Gastroesophageal sphincter (tissue), 4 donors: Measurements from ENCODE around the gene CYP3A7. TPM values are rescaled to one million over a fixed set of nuclear protein-coding genes. Genes with fewer than 3 reads are reported as not detected.
"Not testable (repeated sequence)": the region's sequence is repeated elsewhere in the genome, so short reads cannot be mapped to it uniquely, and the experiment has no call there.

Source experiments
- ATAC-seq: fragments of 150-250 bp; one replicate; pipeline ENCODE4 v1.9.1; 2016; ENCODE audit warnings: mild to moderate bottlenecking, moderate library complexity
- H3K27ac ChIP-seq, 4 donors: fragments of 200-600 bp; sonication (generic) in 3 of 4; 1 replicate in 3 of 4; 2 replicates in 1 of 4; pipeline ENCODE4 v1.5.1; 2016 to 2019
- H3K27me3 ChIP-seq: fragments of 200-600 bp; sonication (generic); one replicate; pipeline ENCODE4 v1.5.1; 2019
- H3K36me3 ChIP-seq, 2 donors: fragments of 200-600 bp; sonication (generic); one replicate each; pipeline ENCODE4 v1.5.1; 2019; ENCODE audit warnings: control low read depth in 1 of 2
- H3K4me1 ChIP-seq, 3 donors: fragments of 200-600 bp; sonication (generic); 1 replicate in 2 of 3; 2 replicates in 1 of 3; pipeline ENCODE4 v1.5.1; 2016 to 2019; ENCODE audit warnings: control low read depth in 2 of 3
- H3K4me3 ChIP-seq, 2 donors: fragments of 200-600 bp; sonication (generic); one replicate each; pipeline ENCODE4 v1.5.1; 2019; ENCODE audit warnings: mild to moderate bottlenecking in 1 of 2, moderate library complexity in 1 of 2
- H3K9me3 ChIP-seq, 3 donors: fragments of 200-600 bp; sonication (generic); one replicate each; pipeline ENCODE4 v1.5.1; 2017 to 2019; ENCODE audit warnings: control low read depth in 2 of 3
- CTCF ChIP-seq, 4 experiments: fragments of 200-600 bp in 2 of 4; fragments of 450-650 bp in 2 of 4; sonication (generic) in 1 of 4; IDR thresholded peaks; one replicate each; pipeline ENCODE4 v1.5.1; 2017 to 2019; ENCODE audit warnings: antibody characterized with exemption in 4 of 4, mild to moderate bottlenecking in 2 of 4, moderate library complexity in 2 of 4
- EP300 ChIP-seq: sonication (generic); formaldehyde crosslinking; IDR thresholded peaks from one replicate; pipeline ENCODE4 v1.6.1; 2017; ENCODE audit warnings: antibody characterized with exemption, mild to moderate bottlenecking
- POLR2A ChIP-seq, 2 donors: fragments of 450-650 bp; IDR thresholded peaks; one replicate each; pipeline ENCODE4 v1.6.1; 2017; ENCODE audit warnings: antibody characterized with exemption in 2 of 2, mild to moderate bottlenecking in 2 of 2, moderate library complexity in 1 of 2
- POLR2AphosphoS5 ChIP-seq: sonication (generic); formaldehyde crosslinking; IDR thresholded peaks from one replicate; pipeline ENCODE4 v1.6.1; 2017; ENCODE audit warnings: antibody characterized with exemption
- WGBS, 2 donors: methylation state at CpG; one replicate each; pipeline ENCODE4 v1.1.5; 2018; ENCODE audit warnings: low coverage in 1 of 2; 5-methylcytosine and 5-hydroxymethylcytosine counted together
- small RNA-seq, 4 donors: library from RNA; depleted of rRNA; stranded (forward); fragments of <200 nt; gene quantifications; one replicate each; pipeline ENCODE3, GENCODE V24; 2016
- total RNA-seq, 4 donors: library from RNA; depleted of rRNA; stranded (reverse); fragments of >200 nt; gene quantifications; one replicate each; pipeline ENCODE4 v1.1.0, GENCODE V29; 2016

Gene CYP3A7
- total RNA-seq, 4 donors from 2014 or later, result not detected

GRCh38 chr7:99668541-99668940 lies 66.5 kb downstream of the CYP3A7 start:
- no peaks in the 10 kb centered on the region for H3K27me3 ChIP-seq
- peaks cover 0 to 19% of the 10 kb centered on the region in 2 donors for H3K36me3 ChIP-seq
- no peak overlapping the region for H3K4me3 ChIP-seq
- WGBS, 2 donors, result 83 to 95% methylated on average over 8 of the region's 8 CpGs
- no peak for ATAC-seq
- no peaks in the 10 kb centered on the region for H3K9me3 ChIP-seq
- H3K27ac ChIP-seq, result no peak overlapping the region
- H3K4me1 ChIP-seq, result no peaks in the 10 kb centered on the region
- no peak for TF ChIP-seq POLR2A (IDR thresholded peaks at IDR 0.05)
- TF ChIP-seq POLR2AphosphoS5, result no peak

GRCh38 chr7:99667179-99667578 lies 67.8 kb downstream of the CYP3A7 start:
- Histone ChIP-seq H3K27me3 (no peaks in the 10 kb centered on the region), H3K4me3 (no peak overlapping the region), H3K4me1 (no peaks in the 10 kb centered on the region), H3K36me3 (peaks cover 0 to 20% of the 10 kb centered on the region in 2 donors), H3K9me3 (no peaks in the 10 kb centered on the region), H3K27ac (no peak overlapping the region)
- no peak for TF ChIP-seq POLR2A (IDR thresholded peaks at IDR 0.05)
- TF ChIP-seq POLR2AphosphoS5, result no peak
- TF ChIP-seq CTCF (IDR thresholded peaks at IDR 0.05), result no peak
- no peak for TF ChIP-seq EP300
- 40% methylated on average over 1 of the region's 2 CpGs; no CpG with 5 or more reads in 1 of the 2 donors for WGBS, 2 donors
- no peak for ATAC-seq

GRCh38 chr7:99666013-99666395 lies 69.0 kb downstream of the CYP3A7 start:
- H3K36me3 ChIP-seq, result peaks cover 0 to 21% of the 10 kb centered on the region in 2 donors
- H3K27ac ChIP-seq, result no peak overlapping the region
- no peak overlapping the region for H3K4me3 ChIP-seq
- H3K9me3 ChIP-seq, result no peaks in the 10 kb centered on the region
- no peak for TF ChIP-seq CTCF (IDR thresholded peaks at IDR 0.05)
- no peak for TF ChIP-seq POLR2A (IDR thresholded peaks at IDR 0.05)
- TF ChIP-seq POLR2AphosphoS5, result no peak
- TF ChIP-seq EP300, result no peak
- no peak for ATAC-seq
- no peaks in the 10 kb centered on the region for H3K27me3 ChIP-seq
- no peaks in the 10 kb centered on the region for H3K4me1 ChIP-seq
- WGBS, 2 donors, result 90 to 100% methylated on average over 1 of the region's 1 CpG

GRCh38 chr7:99665312-99666012 lies 69.5 kb downstream of the CYP3A7 start:
- WGBS, 2 donors, result 96 to 98% methylated on average over 3 of the region's 3 CpGs
- Histone ChIP-seq H3K36me3 (peaks cover 0 to 26% of the 10 kb centered on the region in 2 donors), H3K4me3 (no peak overlapping the region), H3K27ac (no peak overlapping the region), H3K4me1 (no peaks in the 10 kb centered on the region), H3K27me3 (no peaks in the 10 kb centered on the region), H3K9me3 (no peaks in the 10 kb centered on the region)
- no peak for TF ChIP-seq CTCF (IDR thresholded peaks at IDR 0.05)
- TF ChIP-seq POLR2A (IDR thresholded peaks at IDR 0.05), result no peak
- no peak for TF ChIP-seq POLR2AphosphoS5
- no peak for TF ChIP-seq EP300
- no peak for ATAC-seq

GRCh38 chr7:99657879-99658278 lies 77.1 kb downstream of the CYP3A7 start:
- not testable (repeated sequence) for H3K4me3 ChIP-seq, H3K27ac ChIP-seq, H3K27me3 ChIP-seq, ATAC-seq, H3K9me3 ChIP-seq, H3K4me1 ChIP-seq
- 91 to 96% methylated on average over 5 of the region's 5 CpGs for WGBS, 2 donors
- peaks cover 0 to 29% of the 10 kb centered on the region in 2 donors for H3K36me3 ChIP-seq

Small RNA genes within 50 kb of the gene (small RNA-seq; reads per million reads assigned to genes)
- 0 reads per million in 4 donors for gene CYP3A51P
- 0 reads per million in 4 donors for gene CYP3A7-CYP3A51P

Other genes with a start within 250 kb of the CYP3A7 start
- gene ZNF394, start 234.9 kb downstream of the CYP3A7 start, total RNA-seq, result 10 to 100 TPM; 29.9 to 54.1 (median 45.1) TPM
- gene ZKSCAN5, start 230.5 kb downstream of the CYP3A7 start, total RNA-seq, result 10 to 100 TPM in 2 of 4 donors, 1 to 10 TPM in 2; 7.5 to 12.5 (median 10.6) TPM
- 1 to 10 TPM; 3.5 to 8.6 (median 4.3) TPM for gene FAM200A, start 183.1 kb downstream of the CYP3A7 start, total RNA-seq
- 100 to 1,000 TPM; 115 to 191 (median 116) TPM for gene ZNF655, start 176.6 kb downstream of the CYP3A7 start, total RNA-seq
- gene TMEM225B, start 136.9 kb downstream of the CYP3A7 start, total RNA-seq, result 1 to 10 TPM in 2 of 4 donors, not detected in 2; 1.6 to 2.2 TPM
- 10 to 100 TPM; 10.9 to 26.5 (median 18.4) TPM for gene ZSCAN25, start 118.2 kb downstream of the CYP3A7 start, total RNA-seq
- 1 to 10 TPM in 3 of 4 donors, under 1 TPM in 1; 0.47 to 5.3 (median 1.9) TPM for gene CYP3A5, start 55.2 kb downstream of the CYP3A7 start, total RNA-seq
- not detected for gene CYP3A4, start 49.0 kb upstream of the CYP3A7 start, total RNA-seq
- not detected for gene CYP3A43, start 92.8 kb upstream of the CYP3A7 start, total RNA-seq
- not detected for gene OR2AE1, start 141.8 kb upstream of the CYP3A7 start, total RNA-seq
- gene TRIM4, start 184.3 kb upstream of the CYP3A7 start, total RNA-seq, result 10 to 100 TPM; 25.3 to 32.2 (median 29.5) TPM
- gene GJC3, start 194.4 kb upstream of the CYP3A7 start, total RNA-seq, result under 1 TPM in 1 of 4 donors, not detected in 3; 0.62 TPM
- 100 to 1,000 TPM in 1 of 4 donors, 1 to 10 TPM in 3; 1.5 to 128 (median 4.5) TPM for gene AZGP1, start 240.8 kb upstream of the CYP3A7 start, total RNA-seq